GM23338 (cell line): ENCODE measurements around the gene SLC5A6. TPM values are rescaled to one million over a fixed set of nuclear protein-coding genes. Genes with fewer than 3 reads are reported as not detected.

ENCODE experiments used
- ATAC-seq: fragments of 200-7000 bp; cut with Tn5 transposase; 3 replicates; pipeline ENCODE4 v1.9.1; 2020
- DNase-seq: peaks from one replicate; pipeline ENCODE4 v3.0.0-alpha.2; 2015; ENCODE audit warnings: low spot score
- H2AFZ ChIP-seq: fragments of 200-600 bp; sonication (generic); 2 replicates; pipeline ENCODE4 v1.8.0; 2016; ENCODE audit warnings: antibody characterized with exemption, mild to moderate bottlenecking, moderate library complexity
- H3F3A ChIP-seq: fragments of 200-600 bp; sonication (generic); replicated peaks from 2 replicates; pipeline ENCODE4 v1.8.0; 2017; ENCODE audit warnings: antibody characterized with exemption, mixed run types, low read depth
- H3K27ac ChIP-seq: fragments of 200-600 bp; sonication (generic); 2 replicates; pipeline ENCODE4 v1.6.1; 2016; ENCODE audit warnings: low read depth
- H3K27me3 ChIP-seq: fragments of 200-600 bp; sonication (generic); 2 replicates; pipeline ENCODE4 v1.8.0; 2016; ENCODE audit warnings: mild to moderate bottlenecking, mixed run types, moderate library complexity; ENCODE audit not compliant: insufficient read depth
- H3K36me3 ChIP-seq: fragments of 200-600 bp; sonication (generic); 2 replicates; pipeline ENCODE4 v1.8.0; 2016; ENCODE audit warnings: mild to moderate bottlenecking; ENCODE audit not compliant: insufficient read depth
- H3K4me1 ChIP-seq: fragments of 200-600 bp; sonication (generic); 2 replicates; pipeline ENCODE4 v1.8.0; 2016; ENCODE audit warnings: mild to moderate bottlenecking, moderate library complexity; ENCODE audit not compliant: insufficient read depth
- H3K4me2 ChIP-seq: fragments of 200-600 bp; sonication (generic); 2 replicates; pipeline ENCODE4 v1.7.1; 2017; ENCODE audit warnings: mixed run types
- H3K4me3 ChIP-seq: fragments of 200-600 bp; sonication (generic); 2 replicates; pipeline ENCODE4 v1.6.1; 2016; ENCODE audit warnings: mixed run types
- H3K79me2 ChIP-seq: fragments of 200-600 bp; sonication (generic); replicated peaks from 2 replicates; pipeline ENCODE4 v1.8.0; 2017; ENCODE audit warnings: mild to moderate bottlenecking; ENCODE audit not compliant: insufficient read depth
- H3K9me2 ChIP-seq: fragments of 200-600 bp; sonication (generic); 2 replicates; pipeline ENCODE4 v1.8.0; 2017; ENCODE audit not compliant: insufficient read depth
- H4K20me1 ChIP-seq: fragments of 200-600 bp; sonication (generic); replicated peaks from 2 replicates; pipeline ENCODE4 v1.8.0; 2017; ENCODE audit warnings: mild to moderate bottlenecking; ENCODE audit not compliant: insufficient read depth
- H3K27ac Mint-ChIP-seq: 2 replicates; pipeline ENCODE4 v1.8.0; 2020; ENCODE audit warnings: inconsistent platforms, mild to moderate bottlenecking, moderate library complexity, mixed read lengths
- H3K27me3 Mint-ChIP-seq: 3 replicates; pipeline ENCODE4 v1.8.0; 2022; ENCODE audit warnings: low read depth, mild to moderate bottlenecking, moderate library complexity, mixed read lengths, inconsistent platforms; ENCODE audit not compliant: insufficient read depth, poor library complexity
- H3K36me3 Mint-ChIP-seq: 3 replicates; pipeline ENCODE4 v1.8.0; 2021; ENCODE audit warnings: low read depth, mild to moderate bottlenecking, inconsistent platforms, moderate library complexity, mixed read lengths
- H3K4me1 Mint-ChIP-seq: 3 replicates; pipeline ENCODE4 v1.8.0; 2020; ENCODE audit warnings: mild to moderate bottlenecking, inconsistent platforms, mixed read lengths
- H3K4me3 Mint-ChIP-seq: 3 replicates; pipeline ENCODE4 v1.8.0; 2021; ENCODE audit warnings: moderate library complexity, mild to moderate bottlenecking, inconsistent platforms, mixed read lengths
- H3K9me3 Mint-ChIP-seq: 3 replicates; pipeline ENCODE4 v1.8.0; 2020; ENCODE audit warnings: moderate library complexity, mild to moderate bottlenecking, inconsistent platforms, mixed read lengths
- CREB1 ChIP-seq: fragments of 250-450 bp; sonication (Bioruptor Pico); IDR thresholded peaks from 2 replicates; pipeline ENCODE4 v1.5.0; 2020; ENCODE audit warnings: low read depth, mild to moderate bottlenecking, moderate library complexity
- CTCF ChIP-seq, 2 experiments: fragments of 200-600 bp in 1 of 2; sonication (generic) in 1 of 2; conservative IDR thresholded peaks; 2 replicates each; pipeline versions ENCODE4 v1.5.1 to v1.6.1; 2016 to 2017; ENCODE audit warnings: antibody characterized with exemption in 2 of 2, low read depth in 2 of 2, mild to moderate bottlenecking in 2 of 2, moderate library complexity in 1 of 2
- ETS1 ChIP-seq: IDR thresholded peaks from 2 replicates; pipeline ENCODE4 v1.6.1; 2016; ENCODE audit warnings: antibody characterized with exemption
- EZH2 ChIP-seq: fragments of 200-600 bp; sonication (generic); IDR thresholded peaks from one replicate; pipeline ENCODE4 v1.8.0; 2017; ENCODE audit warnings: antibody characterized with exemption, mild to moderate bottlenecking, low read depth; ENCODE audit not compliant: unreplicated experiment
- EZH2phosphoT487 ChIP-seq: fragments of 200-600 bp; sonication (generic); IDR thresholded peaks from one replicate; pipeline ENCODE4 v1.8.1; 2018; ENCODE audit warnings: antibody characterized with exemption; ENCODE audit not compliant: unreplicated experiment
- JUNB ChIP-seq: IDR thresholded peaks from one replicate; pipeline ENCODE4 v1.6.1; 2016; ENCODE audit warnings: antibody characterized with exemption; ENCODE audit not compliant: unreplicated experiment
- NANOG ChIP-seq: IDR thresholded peaks from 2 replicates; pipeline ENCODE4 v1.6.1; 2016; ENCODE audit warnings: antibody characterized with exemption, borderline replicate concordance
- POLR2AphosphoS5 ChIP-seq: IDR thresholded peaks from 2 replicates; pipeline ENCODE4 v1.6.1; 2016; ENCODE audit warnings: antibody characterized with exemption, low read depth
- REST ChIP-seq: IDR thresholded peaks from one replicate; pipeline ENCODE4 v1.6.1; 2018; ENCODE audit warnings: antibody characterized with exemption; ENCODE audit not compliant: unreplicated experiment
- STAT1 ChIP-seq: IDR thresholded peaks from one replicate; pipeline ENCODE4 v1.6.1; 2016; ENCODE audit warnings: antibody characterized with exemption; ENCODE audit not compliant: unreplicated experiment
- ZNF114 ChIP-seq: fragments of 250-450 bp; sonication (Bioruptor Pico); IDR thresholded peaks from 2 replicates; pipeline ENCODE4 v1.5.0; 2020; ENCODE audit warnings: mild to moderate bottlenecking, moderate library complexity
- ZNF331 ChIP-seq: fragments of 250-450 bp; sonication (Bioruptor Pico); IDR thresholded peaks from 2 replicates; pipeline ENCODE4 v1.5.0; 2020; ENCODE audit warnings: low read depth, mild to moderate bottlenecking, moderate library complexity
- polyA plus RNA-seq: library from polyadenylated mRNA; unstranded; fragments of >200 nt; fragmentation: Nextera tagmentation; extraction: Ambion mirVana; gene quantifications from 2 replicates; pipeline ENCODE4 v1.2.1, GENCODE V29; 2016
- total RNA-seq: library from RNA; depleted of rRNA; stranded (reverse); fragments of >200 nt; shearing (Covaris generic); gene quantifications from 2 replicates; pipeline ENCODE4 v1.2.3, GENCODE V29; 2014
- TF ChIP-seq, protein P1 (sequence below): fragments of 250-450 bp; sonication (Bioruptor Pico); IDR thresholded peaks from 2 replicates; pipeline ENCODE4 v1.5.0; 2020; ENCODE audit warnings: mild to moderate bottlenecking, moderate library complexity

SLC5A6 gene
- total and polyA plus RNA-seq, 2 experiments from 2014 or later = 44.3 to 153 TPM

DNA sequence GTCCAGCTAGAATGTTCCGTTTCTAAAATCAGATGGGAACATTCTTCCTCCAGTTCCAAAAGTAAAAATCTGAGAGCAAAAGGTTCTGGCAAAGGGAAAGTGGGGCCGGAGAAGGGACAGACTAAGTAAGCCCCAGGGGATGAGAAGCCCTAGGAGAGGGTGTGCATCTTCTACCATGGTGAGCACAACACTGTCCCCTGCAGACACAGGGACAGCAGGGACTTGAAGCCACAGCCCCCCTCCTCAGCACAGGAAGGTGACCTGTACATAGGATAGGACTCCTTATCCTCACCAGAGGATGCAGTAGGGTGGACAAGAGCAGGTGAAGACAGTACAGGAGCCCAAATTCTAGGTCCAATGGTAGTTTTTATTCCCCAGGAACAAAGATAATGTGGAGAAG is 12.8 kb downstream of the SLC5A6 start:
- Histone ChIP-seq H4K20me1 (no peaks in the 10 kb centered on the region; the same call in 1 of the 2 replicates), H3K79me2 (no peaks in the 10 kb centered on the region), H3K4me3 (no peak overlapping the region), H3K36me3 (peaks cover 12% of the 10 kb centered on the region; the same call in 1 of the 2 replicates), H2AFZ (no peak overlapping the region), H3F3A (no peaks in the 10 kb centered on the region), H3K4me2 (no peak overlapping the region), H3K27ac (no peak overlapping the region), H3K9me2 (no peaks in the 10 kb centered on the region), H3K4me1 (no peaks in the 10 kb centered on the region), H3K27me3 (no peaks in the 10 kb centered on the region)
- Mint-ChIP-seq H3K4me3 (no peak overlapping the region), H3K27me3 (no peaks in the 10 kb centered on the region), H3K4me1 (no peaks in the 10 kb centered on the region), H3K9me3 (no peaks in the 10 kb centered on the region), H3K27ac (no peak overlapping the region), H3K36me3 (peaks cover 46% of the 10 kb centered on the region)
- TF ChIP-seq CTCF (conservative IDR thresholded peaks at IDR 0.05; ENCODE audit: low read depth in 2 of 2) = no peak
- no peak for TF ChIP-seq EZH2phosphoT487
- no peak for TF ChIP-seq CREB1
- TF ChIP-seq ZNF331 (CRISPR knock-in tag) = no peak
- TF ChIP-seq STAT1 = no peak
- TF ChIP-seq EZH2 = no peak
- no peak for TF ChIP-seq NANOG
- TF ChIP-seq ZNF114 = no peak
- no peak for TF ChIP-seq REST
- TF ChIP-seq POLR2AphosphoS5 = no peak
- TF ChIP-seq, protein P1, sequence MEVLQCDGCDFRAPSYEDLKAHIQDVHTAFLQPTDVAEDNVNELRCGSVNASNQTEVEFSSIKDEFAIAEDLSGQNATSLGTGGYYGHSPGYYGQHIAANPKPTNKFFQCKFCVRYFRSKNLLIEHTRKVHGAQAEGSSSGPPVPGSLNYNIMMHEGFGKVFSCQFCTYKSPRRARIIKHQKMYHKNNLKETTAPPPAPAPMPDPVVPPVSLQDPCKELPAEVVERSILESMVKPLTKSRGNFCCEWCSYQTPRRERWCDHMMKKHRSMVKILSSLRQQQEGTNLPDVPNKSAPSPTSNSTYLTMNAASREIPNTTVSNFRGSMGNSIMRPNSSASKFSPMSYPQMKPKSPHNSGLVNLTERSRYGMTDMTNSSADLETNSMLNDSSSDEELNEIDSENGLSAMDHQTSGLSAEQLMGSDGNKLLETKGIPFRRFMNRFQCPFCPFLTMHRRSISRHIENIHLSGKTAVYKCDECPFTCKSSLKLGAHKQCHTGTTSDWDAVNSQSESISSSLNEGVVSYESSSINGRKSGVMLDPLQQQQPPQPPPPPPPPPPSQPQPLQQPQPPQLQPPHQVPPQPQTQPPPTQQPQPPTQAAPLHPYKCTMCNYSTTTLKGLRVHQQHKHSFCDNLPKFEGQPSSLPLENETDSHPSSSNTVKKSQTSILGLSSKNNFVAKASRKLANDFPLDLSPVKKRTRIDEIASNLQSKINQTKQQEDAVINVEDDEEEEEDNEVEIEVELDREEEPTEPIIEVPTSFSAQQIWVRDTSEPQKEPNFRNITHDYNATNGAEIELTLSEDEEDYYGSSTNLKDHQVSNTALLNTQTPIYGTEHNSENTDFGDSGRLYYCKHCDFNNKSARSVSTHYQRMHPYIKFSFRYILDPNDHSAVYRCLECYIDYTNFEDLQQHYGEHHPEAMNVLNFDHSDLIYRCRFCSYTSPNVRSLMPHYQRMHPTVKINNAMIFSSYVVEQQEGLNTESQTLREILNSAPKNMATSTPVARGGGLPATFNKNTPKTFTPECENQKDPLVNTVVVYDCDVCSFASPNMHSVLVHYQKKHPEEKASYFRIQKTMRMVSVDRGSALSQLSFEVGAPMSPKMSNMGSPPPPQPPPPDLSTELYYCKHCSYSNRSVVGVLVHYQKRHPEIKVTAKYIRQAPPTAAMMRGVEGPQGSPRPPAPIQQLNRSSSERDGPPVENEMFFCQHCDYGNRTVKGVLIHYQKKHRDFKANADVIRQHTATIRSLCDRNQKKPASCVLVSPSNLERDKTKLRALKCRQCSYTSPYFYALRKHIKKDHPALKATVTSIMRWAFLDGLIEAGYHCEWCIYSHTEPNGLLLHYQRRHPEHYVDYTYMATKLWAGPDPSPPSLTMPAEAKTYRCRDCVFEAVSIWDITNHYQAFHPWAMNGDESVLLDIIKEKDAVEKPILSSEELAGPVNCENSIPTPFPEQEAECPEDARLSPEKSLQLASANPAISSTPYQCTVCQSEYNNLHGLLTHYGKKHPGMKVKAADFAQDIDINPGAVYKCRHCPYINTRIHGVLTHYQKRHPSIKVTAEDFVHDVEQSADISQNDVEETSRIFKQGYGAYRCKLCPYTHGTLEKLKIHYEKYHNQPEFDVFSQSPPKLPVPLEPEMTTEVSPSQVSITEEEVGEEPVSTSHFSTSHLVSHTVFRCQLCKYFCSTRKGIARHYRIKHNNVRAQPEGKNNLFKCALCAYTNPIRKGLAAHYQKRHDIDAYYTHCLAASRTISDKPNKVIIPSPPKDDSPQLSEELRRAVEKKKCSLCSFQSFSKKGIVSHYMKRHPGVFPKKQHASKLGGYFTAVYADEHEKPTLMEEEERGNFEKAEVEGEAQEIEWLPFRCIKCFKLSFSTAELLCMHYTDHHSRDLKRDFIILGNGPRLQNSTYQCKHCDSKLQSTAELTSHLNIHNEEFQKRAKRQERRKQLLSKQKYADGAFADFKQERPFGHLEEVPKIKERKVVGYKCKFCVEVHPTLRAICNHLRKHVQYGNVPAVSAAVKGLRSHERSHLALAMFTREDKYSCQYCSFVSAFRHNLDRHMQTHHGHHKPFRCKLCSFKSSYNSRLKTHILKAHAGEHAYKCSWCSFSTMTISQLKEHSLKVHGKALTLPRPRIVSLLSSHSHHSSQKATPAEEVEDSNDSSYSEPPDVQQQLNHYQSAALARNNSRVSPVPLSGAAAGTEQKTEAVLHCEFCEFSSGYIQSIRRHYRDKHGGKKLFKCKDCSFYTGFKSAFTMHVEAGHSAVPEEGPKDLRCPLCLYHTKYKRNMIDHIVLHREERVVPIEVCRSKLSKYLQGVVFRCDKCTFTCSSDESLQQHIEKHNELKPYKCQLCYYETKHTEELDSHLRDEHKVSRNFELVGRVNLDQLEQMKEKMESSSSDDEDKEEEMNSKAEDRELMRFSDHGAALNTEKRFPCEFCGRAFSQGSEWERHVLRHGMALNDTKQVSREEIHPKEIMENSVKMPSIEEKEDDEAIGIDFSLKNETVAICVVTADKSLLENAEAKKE (CRISPR knock-in tag) = no peak
- TF ChIP-seq JUNB = no peak
- no peak for TF ChIP-seq ETS1
- ATAC-seq = no peak
- DNase-seq = no peak
